GM13976 (cell line): Measurements from ENCODE around the gene GRIN3B.

Experiments used
- DNase-seq: peaks from one replicate; pipeline ENCODE4 v3.0.0; 2012; ENCODE audit warnings: low spot score
- in situ Hi-C: fragments of 300-500 bp; cut with MboI; formaldehyde crosslinking; loops from one replicate; pipeline ENCODE4 v1.12.0; 2022; ENCODE audit warnings: low sequenced_read_pairs, mixed read lengths, inconsistent platforms; ENCODE audit not compliant: unreplicated experiment
- TF ChIP-seq, protein P1 (sequence below): IDR thresholded peaks from 2 replicates; pipeline ENCODE4 v1.5.1; 2012; ENCODE audit warnings: borderline replicate concordance, mild to moderate bottlenecking; ENCODE audit not compliant: insufficient read depth; ENCODE audit errors: extremely low read depth, missing control alignments, control extremely low read depth

Gene GRIN3B

GRCh38 chr19:1000095-1000494 lies at the start of gene GRIN3B:
Gene GRIN3B (plus strand): TSS chr19:1000419. CDS start chr19:1000438, 19 bp downstream.
- peak; percentile 82 for DNase-seq
- TF ChIP-seq, protein P1, sequence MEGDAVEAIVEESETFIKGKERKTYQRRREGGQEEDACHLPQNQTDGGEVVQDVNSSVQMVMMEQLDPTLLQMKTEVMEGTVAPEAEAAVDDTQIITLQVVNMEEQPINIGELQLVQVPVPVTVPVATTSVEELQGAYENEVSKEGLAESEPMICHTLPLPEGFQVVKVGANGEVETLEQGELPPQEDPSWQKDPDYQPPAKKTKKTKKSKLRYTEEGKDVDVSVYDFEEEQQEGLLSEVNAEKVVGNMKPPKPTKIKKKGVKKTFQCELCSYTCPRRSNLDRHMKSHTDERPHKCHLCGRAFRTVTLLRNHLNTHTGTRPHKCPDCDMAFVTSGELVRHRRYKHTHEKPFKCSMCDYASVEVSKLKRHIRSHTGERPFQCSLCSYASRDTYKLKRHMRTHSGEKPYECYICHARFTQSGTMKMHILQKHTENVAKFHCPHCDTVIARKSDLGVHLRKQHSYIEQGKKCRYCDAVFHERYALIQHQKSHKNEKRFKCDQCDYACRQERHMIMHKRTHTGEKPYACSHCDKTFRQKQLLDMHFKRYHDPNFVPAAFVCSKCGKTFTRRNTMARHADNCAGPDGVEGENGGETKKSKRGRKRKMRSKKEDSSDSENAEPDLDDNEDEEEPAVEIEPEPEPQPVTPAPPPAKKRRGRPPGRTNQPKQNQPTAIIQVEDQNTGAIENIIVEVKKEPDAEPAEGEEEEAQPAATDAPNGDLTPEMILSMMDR = peak; percentile 36
- in situ Hi-C loops = no loop called here

GRCh38 chr19:952049-952679 lies 48.1 kb upstream of the GRIN3B start:
- no peak for DNase-seq
- in situ Hi-C loops = no loop called here
- TF ChIP-seq, protein P1 = no peak

- DNase-seq = no peak
- TF ChIP-seq, protein P1 = no peak
- in situ Hi-C loops = no loop called here
Observed at GRCh38 chr19:952680-953444, 47.4 kb upstream of the GRIN3B start.

DNA sequence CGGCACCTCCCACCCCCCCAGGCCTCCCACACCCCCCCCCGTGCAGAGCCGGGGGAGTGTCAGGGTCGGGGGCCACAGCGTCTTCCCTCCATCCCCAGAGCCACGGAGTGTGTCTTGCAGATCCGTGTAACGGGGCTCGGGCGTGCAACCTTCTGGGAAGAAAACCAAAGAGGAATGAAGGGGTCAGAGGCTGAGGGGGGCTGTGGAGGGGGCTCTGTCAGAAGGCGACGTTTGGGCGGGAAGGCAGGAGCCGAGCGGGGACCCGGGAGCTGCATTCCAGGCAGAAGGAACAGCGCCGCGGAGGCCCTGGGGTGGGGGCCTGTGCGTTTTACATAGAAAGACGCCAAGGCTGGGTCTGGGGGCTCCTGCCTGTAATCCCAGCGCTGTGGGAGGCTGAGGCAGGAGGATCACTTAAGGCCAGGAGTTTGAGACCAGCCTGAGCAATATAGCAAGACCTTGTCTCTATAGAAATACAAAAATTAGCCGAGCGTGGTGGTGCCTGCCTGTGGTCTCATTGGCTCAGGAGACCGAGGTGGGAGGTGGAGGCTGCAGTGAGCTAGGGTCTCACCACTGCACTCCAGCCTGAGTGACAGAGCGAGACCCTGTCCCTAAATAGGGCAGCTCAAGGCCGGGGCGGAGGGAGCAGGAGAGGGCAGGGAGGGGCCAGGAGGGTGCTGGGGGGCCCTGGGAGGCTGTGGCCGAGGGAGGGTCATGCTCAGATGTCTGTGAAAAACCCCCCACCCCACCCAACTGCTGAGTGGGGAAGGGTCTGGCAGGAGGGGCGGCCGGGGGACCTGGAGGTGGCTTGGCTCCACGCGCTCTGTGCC lies 46.6 kb upstream of the GRIN3B start:
- TF ChIP-seq, protein P1 = no peak
- no peak for DNase-seq
- in situ Hi-C loops = no loop called here

DNA sequence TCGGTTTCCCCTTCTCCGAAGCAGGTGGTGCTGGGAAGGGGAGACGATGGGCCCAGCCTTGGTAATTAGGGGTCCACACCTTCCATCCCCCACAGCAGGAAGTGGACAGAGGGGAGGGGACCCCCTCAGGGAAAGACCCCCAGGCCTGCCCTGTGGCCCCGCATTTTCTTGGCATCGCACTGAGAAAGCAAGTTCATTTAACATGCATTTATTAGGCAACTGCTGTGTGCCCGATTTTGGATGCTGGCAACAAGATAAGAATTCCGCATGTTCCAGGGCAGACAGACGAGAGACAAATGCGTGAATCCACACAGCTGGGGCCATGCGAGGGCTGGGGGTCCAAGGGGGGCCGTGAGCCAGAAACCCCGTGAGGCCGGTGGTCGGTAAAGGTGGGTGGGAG lies 45.9 kb upstream of the GRIN3B start:
- in situ Hi-C loops = no loop called here
- DNase-seq = no peak
- TF ChIP-seq, protein P1 = no peak

- DNase-seq = peak; percentile 90
- in situ Hi-C loops = no loop called here
- TF ChIP-seq, protein P1 = no peak
Observed at GRCh38 chr19:954672-955494, 45.3 kb upstream of the GRIN3B start.
